OCI-LY3 (cell line): ENCODE results near the gene NR3C1.

Experiments used
- H2AFZ ChIP-seq: fragments of 200-600, 300-600 bp; shearing (Covaris generic); 2 replicates; pipeline ENCODE4 v1.6.0; 2014; ENCODE audit warnings: antibody characterized with exemption, low read depth, low read length
- H3K27ac ChIP-seq: fragments of 200-600, 300-600 bp; sonication (generic); 2 replicates; pipeline ENCODE4 v1.5.1; 2014; ENCODE audit warnings: mild to moderate bottlenecking, low read length, moderate library complexity, mixed read lengths
- H3K27me3 ChIP-seq: fragments of 200-600, 300-600 bp; sonication (generic); 2 replicates; pipeline ENCODE4 v1.6.1; 2014; ENCODE audit warnings: low read depth, low read length, mixed read lengths
- H3K36me3 ChIP-seq: fragments of 200-600, 300-600 bp; sonication (generic); replicated peaks from 2 replicates; pipeline ENCODE3; 2014; ENCODE audit warnings: low read depth, low read length, mixed read lengths
- H3K4me1 ChIP-seq: fragments of 300-600, 200-600 bp; sonication (generic); 2 replicates; pipeline ENCODE4 v1.6.1; 2014; ENCODE audit warnings: low read length, mixed read lengths
- H3K4me2 ChIP-seq: fragments of 200-600, 300-600 bp; sonication (generic); 2 replicates; pipeline ENCODE4 v1.6.1; 2014; ENCODE audit warnings: low read length, mixed read lengths
- H3K4me3 ChIP-seq: fragments of 300-600, 200-600 bp; sonication (generic); 2 replicates; pipeline ENCODE4 v1.5.1; 2014; ENCODE audit warnings: antibody characterized with exemption, mild to moderate bottlenecking, low read length, moderate library complexity
- H3K79me2 ChIP-seq: fragments of 300-600, 200-600 bp; shearing (Covaris generic); 2 replicates; pipeline ENCODE4 v1.6.1; 2014; ENCODE audit warnings: mild to moderate bottlenecking, low read length, mixed read lengths
- H3K9ac ChIP-seq: fragments of 300-600, 200-600 bp; shearing (Covaris generic); 2 replicates; pipeline ENCODE4 v1.6.0; 2014; ENCODE audit warnings: mild to moderate bottlenecking, low read length, moderate library complexity
- H3K9me3 ChIP-seq: fragments of 200-600, 300-600 bp; shearing (Covaris generic); 2 replicates; pipeline ENCODE4 v1.6.1; 2014; ENCODE audit warnings: low read length, mixed read lengths; ENCODE audit not compliant: insufficient read depth
- H4K20me1 ChIP-seq: fragments of 200-600, 300-600 bp; sonication (generic); 2 replicates; pipeline ENCODE4 v1.6.1; 2016; ENCODE audit warnings: low read length, mixed read lengths; ENCODE audit not compliant: insufficient read depth
- EZH2phosphoT487 ChIP-seq: fragments of 200-600 bp; shearing (Covaris generic); IDR thresholded peaks from 2 replicates; pipeline ENCODE4 v1.6.1; 2018; ENCODE audit warnings: antibody characterized with exemption, mixed run types, low read depth
- TF ChIP-seq, protein P1 (sequence below): fragments of 200-600, 300-600 bp; sonication (generic); IDR thresholded peaks from 2 replicates; pipeline ENCODE4 v1.5.1; 2014; ENCODE audit warnings: antibody characterized with exemption, low read length, low read depth

NR3C1 gene

GRCh38 chr5:143404416-143405062 lies 1.1 kb upstream of the NR3C1 start:
- H2AFZ ChIP-seq: peak overlapping the region; percentile 87
- H3K4me3 ChIP-seq: peak overlapping the region; percentile 99
- peaks cover 7% of the 10 kb centered on the region; the same call in 1 of the 2 replicates for H3K4me1 ChIP-seq
- H3K4me2 ChIP-seq: peak overlapping the region; percentile 98
- peaks cover 40% of the 10 kb centered on the region for H3K79me2 ChIP-seq
- peak overlapping the region; percentile 97 for H3K9ac ChIP-seq
- H3K27me3 ChIP-seq: no peaks in the 10 kb centered on the region
- H4K20me1 ChIP-seq: peaks cover 8% of the 10 kb centered on the region; the same call in 1 of the 2 replicates
- H3K27ac ChIP-seq: peak overlapping the region; percentile 98
- no peak for TF ChIP-seq EZH2phosphoT487
- TF ChIP-seq, protein P1, sequence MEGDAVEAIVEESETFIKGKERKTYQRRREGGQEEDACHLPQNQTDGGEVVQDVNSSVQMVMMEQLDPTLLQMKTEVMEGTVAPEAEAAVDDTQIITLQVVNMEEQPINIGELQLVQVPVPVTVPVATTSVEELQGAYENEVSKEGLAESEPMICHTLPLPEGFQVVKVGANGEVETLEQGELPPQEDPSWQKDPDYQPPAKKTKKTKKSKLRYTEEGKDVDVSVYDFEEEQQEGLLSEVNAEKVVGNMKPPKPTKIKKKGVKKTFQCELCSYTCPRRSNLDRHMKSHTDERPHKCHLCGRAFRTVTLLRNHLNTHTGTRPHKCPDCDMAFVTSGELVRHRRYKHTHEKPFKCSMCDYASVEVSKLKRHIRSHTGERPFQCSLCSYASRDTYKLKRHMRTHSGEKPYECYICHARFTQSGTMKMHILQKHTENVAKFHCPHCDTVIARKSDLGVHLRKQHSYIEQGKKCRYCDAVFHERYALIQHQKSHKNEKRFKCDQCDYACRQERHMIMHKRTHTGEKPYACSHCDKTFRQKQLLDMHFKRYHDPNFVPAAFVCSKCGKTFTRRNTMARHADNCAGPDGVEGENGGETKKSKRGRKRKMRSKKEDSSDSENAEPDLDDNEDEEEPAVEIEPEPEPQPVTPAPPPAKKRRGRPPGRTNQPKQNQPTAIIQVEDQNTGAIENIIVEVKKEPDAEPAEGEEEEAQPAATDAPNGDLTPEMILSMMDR: no peak
- no peaks in the 10 kb centered on the region; the same call in 1 of the 2 replicates for H3K9me3 ChIP-seq
- peaks cover 7% of the 10 kb centered on the region for H3K36me3 ChIP-seq

DNA sequence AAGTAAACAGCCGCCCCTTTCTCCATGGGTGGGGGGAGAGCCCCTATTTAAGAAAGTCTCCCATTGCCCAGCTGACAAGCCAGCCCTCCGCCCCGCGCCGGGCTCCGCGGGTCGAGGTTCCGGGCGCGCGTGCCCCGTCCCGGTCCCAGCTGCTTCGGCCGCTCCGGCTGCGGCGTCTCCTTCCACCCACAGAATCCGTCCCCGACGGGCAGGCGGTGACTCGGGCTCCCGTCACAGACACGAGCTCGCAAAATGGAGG lies 223 bp downstream of the NR3C1 start:
- H3K27me3 ChIP-seq: no peaks in the 10 kb centered on the region
- peak overlapping the region; percentile 99 for H3K4me3 ChIP-seq
- peaks cover 8% of the 10 kb centered on the region; the same call in 1 of the 2 replicates for H4K20me1 ChIP-seq
- H2AFZ ChIP-seq: no peak overlapping the region
- peak overlapping the region; percentile 98 for H3K27ac ChIP-seq
- H3K79me2 ChIP-seq: peaks cover 53% of the 10 kb centered on the region
- H3K4me2 ChIP-seq: peak overlapping the region; percentile 75
- H3K4me1 ChIP-seq: peaks cover 7% of the 10 kb centered on the region; the same call in 1 of the 2 replicates
- H3K36me3 ChIP-seq: peaks cover 19% of the 10 kb centered on the region
- H3K9ac ChIP-seq: peak overlapping the region; percentile 86
- H3K9me3 ChIP-seq: no peaks in the 10 kb centered on the region; the same call in 1 of the 2 replicates
- TF ChIP-seq, protein P1: no peak
- no peak for TF ChIP-seq EZH2phosphoT487

- Histone ChIP-seq H3K4me3 (peak overlapping the region; percentile 99), H3K9me3 (no peaks in the 10 kb centered on the region; the same call in 1 of the 2 replicates), H3K79me2 (peaks cover 58% of the 10 kb centered on the region), H4K20me1 (peaks cover 8% of the 10 kb centered on the region; the same call in 1 of the 2 replicates), H3K4me1 (peaks cover 7% of the 10 kb centered on the region; the same call in 1 of the 2 replicates), H3K27me3 (no peaks in the 10 kb centered on the region), H2AFZ (no peak overlapping the region), H3K9ac (peak overlapping the region; percentile 86), H3K27ac (peak overlapping the region; percentile 98), H3K36me3 (peaks cover 22% of the 10 kb centered on the region), H3K4me2 (peak overlapping the region; percentile 75)
- TF ChIP-seq, protein P1: no peak
- TF ChIP-seq EZH2phosphoT487: no peak
Measured at GRCh38 chr5:143402553-143403333, 743 bp downstream of the NR3C1 start.

DNA sequence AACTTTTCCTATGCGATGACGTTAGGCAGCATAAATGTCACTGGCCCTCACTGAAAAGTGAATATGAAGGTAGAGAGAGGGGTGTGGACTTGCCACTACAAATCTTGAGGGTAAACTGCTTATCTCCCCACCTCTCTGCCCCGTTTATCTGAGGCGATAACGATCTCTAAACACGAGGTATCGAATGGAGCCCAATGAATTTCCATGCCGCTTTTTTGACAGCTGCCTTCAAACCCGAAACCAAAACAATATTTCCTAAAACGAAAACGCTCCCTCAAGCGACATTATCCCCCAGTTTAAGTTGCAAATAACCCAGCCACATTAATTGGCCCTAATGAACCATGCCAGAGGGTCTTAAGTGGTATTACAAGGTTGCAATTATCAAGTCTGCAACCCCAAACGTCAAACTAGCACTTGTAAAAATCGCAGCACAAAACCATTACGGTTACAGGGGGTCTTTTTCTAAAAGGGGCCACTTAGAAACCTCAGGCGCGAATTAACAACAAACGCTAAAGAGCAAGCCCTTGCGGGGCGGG lies 1.4 kb downstream of the NR3C1 start:
- Histone ChIP-seq H3K4me2 (peak overlapping the region; percentile 75), H3K4me3 (peak overlapping the region; percentile 99), H3K36me3 (peaks cover 25% of the 10 kb centered on the region), H3K9ac (peak overlapping the region; percentile 86), H2AFZ (no peak overlapping the region), H3K27me3 (no peaks in the 10 kb centered on the region), H3K27ac (peak overlapping the region; percentile 98), H4K20me1 (peaks cover 8% of the 10 kb centered on the region; the same call in 1 of the 2 replicates), H3K9me3 (no peaks in the 10 kb centered on the region; the same call in 1 of the 2 replicates), H3K79me2 (peaks cover 65% of the 10 kb centered on the region), H3K4me1 (peaks cover 7% of the 10 kb centered on the region; the same call in 1 of the 2 replicates)
- no peak for TF ChIP-seq EZH2phosphoT487
- TF ChIP-seq, protein P1: no peak
